ENCODE measurements around the gene CLDN11. TPM values are rescaled to one million over a fixed set of nuclear protein-coding genes. Genes with fewer than 3 reads are reported as not detected.
A peak's percentile ranks its signal among the peaks of the same experiment; 100 is the strongest.

CLDN11 gene
- total RNA-seq: 276 and 411 TPM in 2 replicates

DNA sequence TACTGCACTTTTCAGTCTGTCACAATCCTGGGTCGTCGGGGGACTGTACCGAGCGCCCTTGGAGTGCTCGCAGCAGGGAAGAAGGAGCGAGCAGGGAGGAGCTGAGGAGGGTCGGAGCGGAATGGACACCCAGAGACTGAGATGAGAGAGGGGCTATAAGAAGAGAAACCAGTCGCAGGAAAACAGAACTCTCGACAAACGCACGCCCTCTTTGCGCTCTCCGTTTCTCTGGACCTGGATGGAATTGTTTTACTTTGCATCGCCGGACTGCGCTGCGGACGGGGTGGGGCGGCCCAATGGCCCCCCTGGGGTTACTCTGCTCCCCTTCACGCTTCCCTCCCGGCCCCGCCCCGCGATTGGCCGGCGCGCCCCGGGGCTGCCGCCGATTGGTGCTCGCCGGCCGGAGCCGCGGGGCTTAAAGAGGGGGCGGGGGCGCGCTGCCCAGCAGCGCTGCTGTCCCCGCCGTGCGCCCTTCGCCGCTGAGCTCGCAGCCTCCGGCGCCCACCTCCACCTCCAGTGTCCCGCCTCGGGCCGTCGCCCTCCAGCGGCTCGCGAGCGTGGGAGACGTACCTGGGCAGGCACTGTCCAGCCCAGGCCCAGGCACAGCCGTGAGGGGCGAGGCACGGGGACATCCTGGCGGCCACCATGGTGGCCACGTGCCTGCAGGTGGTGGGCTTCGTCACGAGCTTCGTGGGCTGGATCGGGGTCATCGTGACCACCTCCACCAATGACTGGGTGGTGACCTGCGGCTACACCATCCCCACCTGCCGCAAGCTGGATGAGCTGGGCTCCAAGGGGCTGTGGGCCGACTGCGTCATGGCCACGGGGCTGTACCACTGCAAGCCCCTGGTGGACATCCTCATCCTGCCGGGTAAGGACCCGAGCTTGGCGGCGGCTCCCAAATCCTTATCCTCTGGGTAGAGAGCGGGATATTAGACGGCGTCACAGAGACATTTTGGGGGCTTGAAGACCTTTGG, at the start of gene CLDN11:
Gene CLDN11, plus strand, starts transcription at position 447 of the 977 bp plus-strand sequence. Its CDS starts 199 bp downstream, at position 646.
- H3K4me3 ChIP-seq (ENCODE audit: low read depth, low read length): peak within 1 kb of the TSS; percentile 76
- TF ChIP-seq, protein P1, sequence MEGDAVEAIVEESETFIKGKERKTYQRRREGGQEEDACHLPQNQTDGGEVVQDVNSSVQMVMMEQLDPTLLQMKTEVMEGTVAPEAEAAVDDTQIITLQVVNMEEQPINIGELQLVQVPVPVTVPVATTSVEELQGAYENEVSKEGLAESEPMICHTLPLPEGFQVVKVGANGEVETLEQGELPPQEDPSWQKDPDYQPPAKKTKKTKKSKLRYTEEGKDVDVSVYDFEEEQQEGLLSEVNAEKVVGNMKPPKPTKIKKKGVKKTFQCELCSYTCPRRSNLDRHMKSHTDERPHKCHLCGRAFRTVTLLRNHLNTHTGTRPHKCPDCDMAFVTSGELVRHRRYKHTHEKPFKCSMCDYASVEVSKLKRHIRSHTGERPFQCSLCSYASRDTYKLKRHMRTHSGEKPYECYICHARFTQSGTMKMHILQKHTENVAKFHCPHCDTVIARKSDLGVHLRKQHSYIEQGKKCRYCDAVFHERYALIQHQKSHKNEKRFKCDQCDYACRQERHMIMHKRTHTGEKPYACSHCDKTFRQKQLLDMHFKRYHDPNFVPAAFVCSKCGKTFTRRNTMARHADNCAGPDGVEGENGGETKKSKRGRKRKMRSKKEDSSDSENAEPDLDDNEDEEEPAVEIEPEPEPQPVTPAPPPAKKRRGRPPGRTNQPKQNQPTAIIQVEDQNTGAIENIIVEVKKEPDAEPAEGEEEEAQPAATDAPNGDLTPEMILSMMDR (IDR thresholded peaks at IDR 0.05; ENCODE audit: insufficient read depth, low read depth, low read length): peak; percentile 25
- DNase-seq (ENCODE audit: low read depth): peak; percentile 66

DNA sequence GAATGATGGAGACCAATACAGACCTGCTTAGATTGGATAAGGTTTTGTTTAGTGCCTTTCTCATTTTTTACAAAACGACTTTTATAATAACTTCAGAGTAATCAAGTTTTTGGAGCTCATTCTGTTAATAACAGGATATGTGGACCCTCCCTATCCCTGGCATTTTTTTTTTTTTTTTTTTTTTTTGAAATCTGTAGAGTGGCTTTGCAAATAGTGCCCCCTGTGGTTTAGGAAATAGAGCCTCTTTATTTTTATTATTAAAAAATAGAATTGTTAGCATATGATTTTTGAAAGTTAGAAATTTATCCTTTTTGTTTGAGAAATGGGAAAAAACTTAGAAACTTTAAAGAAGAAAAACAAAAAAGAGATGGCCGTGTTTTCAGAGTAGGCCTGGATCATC, 49.7 kb upstream of the CLDN11 start:
- TF ChIP-seq, protein P1 (IDR thresholded peaks at IDR 0.05; ENCODE audit: insufficient read depth, low read depth, low read length): peak; percentile 39
- no peak for DNase-seq (ENCODE audit: low read depth)
- no peak overlapping the region for H3K4me3 ChIP-seq (ENCODE audit: low read depth, low read length)

DNA sequence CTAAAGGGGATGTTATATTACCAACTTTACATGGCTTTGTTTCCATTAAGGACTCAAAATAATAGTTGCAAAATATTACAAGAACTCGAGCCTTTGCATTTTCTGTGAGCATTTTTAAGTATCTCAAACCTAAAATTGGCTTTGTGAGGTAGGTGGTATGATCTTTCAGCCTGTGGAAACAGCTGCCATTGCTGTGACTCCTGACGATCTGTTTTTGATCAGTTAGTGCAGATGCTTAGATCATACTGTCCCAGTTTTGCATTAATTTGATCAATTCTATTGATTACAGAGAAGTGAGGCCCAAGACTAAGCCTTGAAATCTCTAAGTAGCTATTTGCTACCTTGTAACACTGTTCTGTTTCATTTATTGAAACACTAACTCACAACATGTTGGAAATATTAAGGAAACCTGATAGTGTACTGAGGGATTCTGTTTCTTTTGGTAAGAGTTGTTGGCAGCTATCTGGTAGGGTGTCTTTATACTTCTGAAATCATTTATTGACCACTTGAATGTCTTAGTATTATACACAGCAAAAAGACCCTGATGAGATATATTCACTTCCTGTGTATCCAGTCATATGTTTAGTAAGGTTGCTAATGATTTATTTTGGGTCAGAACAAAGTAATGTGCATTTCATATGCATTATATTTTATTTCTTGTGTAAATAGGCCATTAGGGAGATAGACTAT, 46.3 kb upstream of the CLDN11 start:
- H3K4me3 ChIP-seq (ENCODE audit: low read depth, low read length): no peak overlapping the region
- no peak for DNase-seq (ENCODE audit: low read depth)
- TF ChIP-seq, protein P1 (IDR thresholded peaks at IDR 0.05; ENCODE audit: insufficient read depth, low read depth, low read length): no peak

DNA sequence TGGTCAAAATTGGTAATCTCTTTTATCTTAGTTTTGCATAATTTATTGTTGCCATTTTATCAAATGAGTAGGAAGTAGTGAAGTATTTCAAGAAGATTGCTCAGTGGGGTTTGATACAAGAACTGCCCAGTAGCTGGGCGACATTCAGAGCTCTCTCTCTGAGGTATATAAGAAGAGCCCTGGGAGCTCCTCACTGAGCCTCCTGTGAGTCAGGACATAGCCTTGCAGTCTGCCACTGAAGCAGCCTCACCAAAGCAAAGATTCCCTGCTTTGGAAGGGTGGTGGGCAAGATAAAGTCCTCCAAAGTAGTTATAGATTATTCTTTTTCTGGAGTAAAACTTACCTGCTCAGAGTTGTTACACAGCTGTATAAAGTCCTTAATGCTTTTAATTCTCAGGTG, 35.1 kb upstream of the CLDN11 start:
- no peak for DNase-seq (ENCODE audit: low read depth)
- H3K4me3 ChIP-seq (ENCODE audit: low read depth, low read length): no peak overlapping the region
- TF ChIP-seq, protein P1 (IDR thresholded peaks at IDR 0.05; ENCODE audit: insufficient read depth, low read depth, low read length): no peak

DNA sequence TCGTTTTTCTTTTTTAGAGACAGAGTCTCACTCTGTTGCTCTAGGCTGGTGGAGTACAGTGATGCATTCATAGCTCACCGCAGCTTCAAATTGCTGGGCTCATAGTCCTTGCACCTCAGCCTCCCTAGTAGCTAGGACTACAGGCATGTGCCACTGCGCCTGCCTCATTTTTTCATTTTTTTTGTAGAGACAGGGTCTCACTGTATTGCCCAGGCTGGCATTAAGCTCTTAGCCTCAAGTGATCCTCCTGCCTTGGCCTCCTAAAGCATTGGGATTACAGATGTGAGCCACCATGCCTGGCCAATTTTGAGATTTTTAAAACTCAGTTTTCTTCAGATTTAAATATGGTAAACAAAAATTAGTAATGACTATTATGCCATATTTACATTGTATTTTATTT, 32.2 kb upstream of the CLDN11 start:
- no peak overlapping the region for H3K4me3 ChIP-seq (ENCODE audit: low read depth, low read length)
- no peak for DNase-seq (ENCODE audit: low read depth)
- TF ChIP-seq, protein P1 (IDR thresholded peaks at IDR 0.05; ENCODE audit: insufficient read depth, low read depth, low read length): no peak

DNA sequence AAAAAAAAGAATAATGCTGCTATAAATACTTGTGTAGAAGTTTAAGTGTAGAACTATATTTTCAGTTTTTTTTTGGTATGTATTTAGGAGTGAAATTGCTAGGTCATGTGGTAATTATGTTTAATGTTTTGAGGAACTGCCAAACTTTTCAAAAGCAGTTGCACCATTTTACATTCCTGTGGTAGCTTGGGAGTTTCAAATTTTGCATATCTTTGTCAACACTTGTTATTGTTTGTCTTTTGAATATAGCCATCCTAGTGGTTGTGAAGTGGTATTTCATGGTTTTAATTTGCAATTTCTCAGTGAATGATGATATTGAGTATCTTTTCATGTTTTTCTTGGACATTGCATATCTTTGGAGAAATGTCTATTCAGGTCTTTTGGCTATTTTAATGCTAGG, 30.7 kb upstream of the CLDN11 start:
- no peak overlapping the region for H3K4me3 ChIP-seq (ENCODE audit: low read depth, low read length)
- DNase-seq (ENCODE audit: low read depth): peak; percentile 81
- TF ChIP-seq, protein P1 (IDR thresholded peaks at IDR 0.05; ENCODE audit: insufficient read depth, low read depth, low read length): peak; percentile 18

Measured in fibroblast of villous mesenchyme (primary cell).